HEK293 (cell line): Measurements from ENCODE around the gene ATF1.

Experiments
- KLF1 ChIP-seq: fragments of 450-650 bp; formaldehyde crosslinking; IDR thresholded peaks from 2 replicates; pipeline ENCODE4 v1.5.1; 2016; ENCODE audit warnings: missing biosample characterization, missing genetic modification characterization
- PRDM4 ChIP-seq: fragments of 450-650 bp; formaldehyde crosslinking; IDR thresholded peaks from 2 replicates; pipeline ENCODE4 v1.5.1; 2017; ENCODE audit warnings: missing biosample characterization, missing genetic modification characterization
- PRDM6 ChIP-seq: fragments of 450-650 bp; formaldehyde crosslinking; IDR thresholded peaks from 2 replicates; pipeline ENCODE4 v1.5.1; 2017; ENCODE audit warnings: missing biosample characterization, missing genetic modification characterization
- SCRT1 ChIP-seq: fragments of 450-650 bp; formaldehyde crosslinking; IDR thresholded peaks from 2 replicates; pipeline ENCODE4 v1.5.1; 2016; ENCODE audit warnings: missing biosample characterization, missing genetic modification characterization, borderline replicate concordance
- ZBTB21 ChIP-seq: fragments of 450-650 bp; formaldehyde crosslinking; IDR thresholded peaks from 2 replicates; pipeline ENCODE4 v1.5.1; 2017; ENCODE audit warnings: missing biosample characterization, missing genetic modification characterization
- ZNF138 ChIP-seq: fragments of 450-650 bp; formaldehyde crosslinking; IDR thresholded peaks from 2 replicates; pipeline ENCODE4 v1.5.1; 2016; ENCODE audit warnings: missing biosample characterization, missing genetic modification characterization, borderline replicate concordance
- ZNF174 ChIP-seq: fragments of 450-650 bp; formaldehyde crosslinking; IDR thresholded peaks from 2 replicates; pipeline ENCODE4 v1.5.0; 2017; ENCODE audit warnings: missing biosample characterization, mild to moderate bottlenecking, missing genetic modification characterization
- ZNF280C ChIP-seq: fragments of 450-650 bp; formaldehyde crosslinking; IDR thresholded peaks from 2 replicates; pipeline ENCODE4 v1.5.1; 2016; ENCODE audit warnings: missing biosample characterization, missing genetic modification characterization
- ZNF311 ChIP-seq: fragments of 450-650 bp; formaldehyde crosslinking; IDR thresholded peaks from 2 replicates; pipeline ENCODE4 v1.5.1; 2017; ENCODE audit warnings: missing biosample characterization, missing genetic modification characterization, borderline replicate concordance
- ZNF510 ChIP-seq: fragments of 450-650 bp; formaldehyde crosslinking; IDR thresholded peaks from 2 replicates; pipeline ENCODE4 v1.5.1; 2018; ENCODE audit warnings: mild to moderate bottlenecking, missing genetic modification characterization, missing biosample characterization; ENCODE audit not compliant: insufficient replicate concordance
- ZNF513 ChIP-seq: fragments of 450-650 bp; IDR thresholded peaks from 2 replicates; pipeline ENCODE4 v1.5.1; 2018; ENCODE audit warnings: missing biosample characterization, missing genetic modification characterization
- ZNF518A ChIP-seq: fragments of 450-650 bp; formaldehyde crosslinking; conservative IDR thresholded peaks from 2 replicates; pipeline ENCODE4 v1.5.1; 2016; ENCODE audit warnings: low read depth, missing biosample characterization, missing genetic modification characterization
- ZNF629 ChIP-seq: fragments of 450-650 bp; formaldehyde crosslinking; IDR thresholded peaks from 2 replicates; pipeline ENCODE4 v1.5.1; 2017; ENCODE audit warnings: missing biosample characterization, missing genetic modification characterization
- ZNF692 ChIP-seq: fragments of 450-650 bp; formaldehyde crosslinking; IDR thresholded peaks from 2 replicates; pipeline ENCODE4 v1.5.1; 2016; ENCODE audit warnings: missing biosample characterization, missing genetic modification characterization
- ZNF707 ChIP-seq: fragments of 450-650 bp; formaldehyde crosslinking; IDR thresholded peaks from 2 replicates; pipeline ENCODE4 v1.5.1; 2016; ENCODE audit warnings: missing biosample characterization, missing genetic modification characterization
- ZSCAN16 ChIP-seq: fragments of 450-650 bp; formaldehyde crosslinking; IDR thresholded peaks from 2 replicates; pipeline ENCODE4 v1.5.1; 2016; ENCODE audit warnings: missing biosample characterization, missing genetic modification characterization

Gene ATF1

GRCh38 chr12:50725011-50725942, 38.6 kb upstream of the ATF1 start (continued):
- no peak for TF ChIP-seq ZNF174 (tag by site-specific recombination)
- no peak for TF ChIP-seq KLF1
- no peak for TF ChIP-seq ZNF518A
- no peak for TF ChIP-seq ZNF138 (tag by site-specific recombination)
- peak; percentile 88; the same call in 1 of the 2 replicates for TF ChIP-seq ZSCAN16 (tag by site-specific recombination)
- no peak for TF ChIP-seq ZNF311 (tag by site-specific recombination)
- no peak for TF ChIP-seq ZNF510 (tag by site-specific recombination)
- no peak for TF ChIP-seq ZNF280C (tag by site-specific recombination)
- TF ChIP-seq ZBTB21 (tag by site-specific recombination), result no peak
- TF ChIP-seq PRDM4 (tag by site-specific recombination), result no peak
- peak; percentile 91 for TF ChIP-seq PRDM6 (tag by site-specific recombination)
- no peak for TF ChIP-seq SCRT1 (tag by site-specific recombination)
- TF ChIP-seq ZNF513 (tag by site-specific recombination), result no peak
- peak; percentile 53 for TF ChIP-seq ZNF692 (tag by site-specific recombination)
- TF ChIP-seq ZNF629 (tag by site-specific recombination), result peak; percentile 65
- no peak for TF ChIP-seq ZNF707 (tag by site-specific recombination)
